ENCODE data around the gene TANGO2. TPM values are rescaled to one million over a fixed set of nuclear protein-coding genes. Genes with fewer than 3 reads are reported as not detected.

TANGO2 gene
- polyA plus RNA-seq, 2 donors = 9.5 to 9.8 TPM

DNA sequence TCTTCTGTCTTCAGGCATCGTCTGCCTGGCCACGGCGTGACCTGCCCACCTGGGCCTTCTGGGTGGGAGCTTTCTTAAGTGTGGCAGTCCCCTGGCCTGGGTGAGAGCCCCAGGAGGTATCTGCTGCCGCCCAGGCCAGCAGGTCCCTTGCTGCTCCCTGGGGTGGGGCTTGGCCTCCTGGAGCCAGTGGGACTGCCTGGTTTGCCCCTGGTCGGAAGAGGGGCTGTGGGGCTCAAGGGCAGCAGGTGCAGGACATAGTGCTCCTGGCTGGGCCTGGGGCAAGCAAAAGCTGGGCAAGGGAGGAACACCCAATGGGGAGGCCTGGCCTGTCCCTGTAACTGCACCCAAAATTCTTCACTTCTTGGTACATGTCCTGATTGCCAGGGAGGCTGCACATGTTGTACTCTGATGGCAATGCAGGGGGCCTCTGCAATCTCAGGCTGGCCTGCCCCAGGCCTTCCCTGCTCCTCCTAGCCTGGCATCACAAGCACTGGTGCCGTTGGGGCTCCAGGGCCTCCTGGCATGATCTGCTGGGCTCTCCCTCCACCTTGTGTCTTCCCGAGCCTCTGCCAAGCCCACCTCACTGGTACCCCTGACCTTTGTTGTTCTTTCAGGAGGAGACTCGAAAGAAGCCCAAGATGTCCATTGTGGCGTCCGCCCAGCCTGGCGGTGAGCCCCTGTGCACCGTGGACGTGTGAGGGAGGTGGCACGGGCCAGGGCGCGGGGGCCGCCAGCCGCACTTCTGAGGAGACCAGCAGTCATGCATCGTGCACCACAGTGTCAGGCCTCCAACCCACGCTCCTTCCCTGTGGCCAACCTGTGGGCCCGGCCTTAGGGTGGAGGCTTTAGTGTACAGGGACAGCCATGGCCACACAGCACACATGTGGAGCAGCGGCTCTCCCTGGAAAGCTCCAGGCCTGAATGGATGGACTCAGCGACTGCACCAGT lies 88.8 kb downstream of the TANGO2 start:
- WGBS, 2 donors = 78 to 84% methylated on average over 23 of the region's 23 CpGs
- Histone ChIP-seq H3K36me3 (ENCODE audit: control insufficient read depth in 2 of 2, insufficient read depth in 2 of 2, low read length in 1 of 2) (peaks cover 34 to 81% of the 10 kb centered on the region in 2 donors), H3K9me3 (ENCODE audit: control insufficient read depth in 2 of 2, insufficient read depth in 1 of 2, low read depth in 1 of 2, low read length in 1 of 2) (no peaks in the 10 kb centered on the region), H3K4me3 (ENCODE audit: low read depth in 1 of 2, low read length in 2 of 2) (no peak overlapping the region), H3K27ac (ENCODE audit: low read depth in 2 of 2, low read length in 1 of 2) (no peak overlapping the region), H3K4me1 (ENCODE audit: control insufficient read depth in 2 of 2, insufficient read depth in 2 of 2, low read length in 1 of 2) (no peaks in the 10 kb centered on the region), H3K27me3 (ENCODE audit: control insufficient read depth in 1 of 2, insufficient read depth in 2 of 2, low read length in 2 of 2) (no peaks in the 10 kb centered on the region)

- Histone ChIP-seq H3K27ac (ENCODE audit: low read depth in 2 of 2, low read length in 1 of 2) (no peak overlapping the region), H3K4me1 (ENCODE audit: control insufficient read depth in 2 of 2, insufficient read depth in 2 of 2, low read length in 1 of 2) (no peaks in the 10 kb centered on the region), H3K4me3 (ENCODE audit: low read depth in 1 of 2, low read length in 2 of 2) (no peak overlapping the region), H3K27me3 (ENCODE audit: control insufficient read depth in 1 of 2, insufficient read depth in 2 of 2, low read length in 2 of 2) (no peaks in the 10 kb centered on the region), H3K36me3 (ENCODE audit: control insufficient read depth in 2 of 2, insufficient read depth in 2 of 2, low read length in 1 of 2) (peaks cover 36 to 80% of the 10 kb centered on the region in 2 donors), H3K9me3 (ENCODE audit: control insufficient read depth in 2 of 2, insufficient read depth in 1 of 2, low read depth in 1 of 2, low read length in 1 of 2) (no peaks in the 10 kb centered on the region)
- WGBS, 2 donors = 85 to 89% methylated on average over 9 of the region's 9 CpGs
These were observed 89.6 kb downstream of the TANGO2 start for GRCh38 chr22:20110359-20110985.

GRCh38 chr22:20111045-20111688 lies 90.3 kb downstream of the TANGO2 start:
- peaks cover 3 to 4% of the 10 kb centered on the region in 2 donors for H3K4me1 ChIP-seq (ENCODE audit: control insufficient read depth in 2 of 2, insufficient read depth in 2 of 2, low read length in 1 of 2)
- WGBS, 2 donors = 55 to 60% methylated on average over 13 to 14 of the region's 14 CpGs
- no peaks in the 10 kb centered on the region for H3K9me3 ChIP-seq (ENCODE audit: control insufficient read depth in 2 of 2, insufficient read depth in 1 of 2, low read depth in 1 of 2, low read length in 1 of 2)
- no peaks in the 10 kb centered on the region for H3K27me3 ChIP-seq (ENCODE audit: control insufficient read depth in 1 of 2, insufficient read depth in 2 of 2, low read length in 2 of 2)
- H3K27ac ChIP-seq (ENCODE audit: low read depth in 2 of 2, low read length in 1 of 2) = no peak overlapping the region
- peaks cover 36 to 73% of the 10 kb centered on the region in 2 donors for H3K36me3 ChIP-seq (ENCODE audit: control insufficient read depth in 2 of 2, insufficient read depth in 2 of 2, low read length in 1 of 2)
- H3K4me3 ChIP-seq (ENCODE audit: low read depth in 1 of 2, low read length in 2 of 2) = no peak overlapping the region

DNA sequence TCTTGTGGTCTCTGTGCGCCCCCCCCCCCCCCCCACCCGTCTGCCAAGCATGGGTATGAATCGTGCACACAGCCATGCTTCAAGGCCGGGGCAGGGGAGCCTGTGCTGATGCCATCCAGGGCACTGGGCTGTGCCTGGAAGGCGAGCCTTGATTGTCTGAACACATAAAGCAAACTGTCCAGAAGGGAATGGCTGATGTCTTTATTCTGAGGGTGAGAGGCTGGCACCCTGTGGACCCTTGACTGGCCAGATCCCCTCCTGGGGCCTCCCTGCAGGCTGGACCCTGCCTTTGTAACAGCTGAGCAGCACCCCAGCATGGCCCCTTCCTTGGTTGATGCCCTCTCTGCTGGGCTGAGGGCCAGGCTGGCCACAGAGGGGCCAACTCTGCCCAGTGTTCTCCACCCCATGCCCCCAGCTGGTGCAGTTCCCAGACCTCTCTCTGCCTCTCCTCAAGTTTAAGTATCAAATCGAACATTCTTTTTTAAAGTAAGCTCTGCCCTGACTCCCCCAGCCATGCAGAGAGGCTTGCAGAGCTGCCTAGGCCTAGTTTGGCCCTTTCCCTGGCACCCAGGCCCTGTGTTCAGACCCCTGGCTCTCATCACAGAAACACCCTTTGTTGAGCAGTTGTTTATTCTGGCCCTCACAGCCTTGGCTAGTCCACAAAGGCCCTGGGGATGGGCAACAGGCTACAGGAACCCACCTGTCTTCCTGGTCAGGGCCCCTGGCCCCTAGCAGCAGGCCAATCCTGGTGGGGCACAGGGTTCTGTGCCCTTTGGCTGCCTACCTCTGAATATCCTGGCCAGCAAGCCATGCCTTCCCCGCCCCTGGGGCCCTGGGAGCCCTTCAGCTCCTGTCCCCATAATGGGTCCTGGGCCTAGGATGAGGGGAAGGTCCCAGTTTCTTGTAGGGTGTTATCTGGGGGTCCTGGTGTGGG lies 91.0 kb downstream of the TANGO2 start:
- Histone ChIP-seq H3K4me1 (ENCODE audit: control insufficient read depth in 2 of 2, insufficient read depth in 2 of 2, low read length in 1 of 2) (peaks cover 6 to 8% of the 10 kb centered on the region in 2 donors), H3K9me3 (ENCODE audit: control insufficient read depth in 2 of 2, insufficient read depth in 1 of 2, low read depth in 1 of 2, low read length in 1 of 2) (no peaks in the 10 kb centered on the region), H3K27me3 (ENCODE audit: control insufficient read depth in 1 of 2, insufficient read depth in 2 of 2, low read length in 2 of 2) (no peaks in the 10 kb centered on the region), H3K36me3 (ENCODE audit: control insufficient read depth in 2 of 2, insufficient read depth in 2 of 2, low read length in 1 of 2) (peaks cover 31 to 67% of the 10 kb centered on the region in 2 donors), H3K4me3 (ENCODE audit: low read depth in 1 of 2, low read length in 2 of 2) (no peak overlapping the region), H3K27ac (ENCODE audit: low read depth in 2 of 2, low read length in 1 of 2) (no peak overlapping the region)
- 72 to 84% methylated on average over 7 of the region's 7 CpGs for WGBS, 2 donors

GRCh38 chr22:20112623-20113511 lies 92.0 kb downstream of the TANGO2 start:
- H3K4me1 ChIP-seq (ENCODE audit: control insufficient read depth in 2 of 2, insufficient read depth in 2 of 2, low read length in 1 of 2) = peaks cover 6 to 8% of the 10 kb centered on the region in 2 donors
- peaks cover 24 to 58% of the 10 kb centered on the region in 2 donors for H3K36me3 ChIP-seq (ENCODE audit: control insufficient read depth in 2 of 2, insufficient read depth in 2 of 2, low read length in 1 of 2)
- H3K4me3 ChIP-seq (ENCODE audit: low read depth in 1 of 2, low read length in 2 of 2) = no peak overlapping the region
- no peaks in the 10 kb centered on the region for H3K9me3 ChIP-seq (ENCODE audit: control insufficient read depth in 2 of 2, insufficient read depth in 1 of 2, low read depth in 1 of 2, low read length in 1 of 2)
- H3K27ac ChIP-seq (ENCODE audit: low read depth in 2 of 2, low read length in 1 of 2) = no peak overlapping the region
- H3K27me3 ChIP-seq (ENCODE audit: control insufficient read depth in 1 of 2, insufficient read depth in 2 of 2, low read length in 2 of 2) = no peaks in the 10 kb centered on the region
- 77 to 78% methylated on average over 26 of the region's 26 CpGs for WGBS, 2 donors

- H3K9me3 ChIP-seq (ENCODE audit: control insufficient read depth in 2 of 2, insufficient read depth in 1 of 2, low read depth in 1 of 2, low read length in 1 of 2) = no peaks in the 10 kb centered on the region
- 81 to 85% methylated on average over 16 to 19 of the region's 19 CpGs for WGBS, 2 donors
- H3K27ac ChIP-seq (ENCODE audit: low read depth in 2 of 2, low read length in 1 of 2) = no peak overlapping the region
- H3K4me1 ChIP-seq (ENCODE audit: control insufficient read depth in 2 of 2, insufficient read depth in 2 of 2, low read length in 1 of 2) = peaks cover 6 to 8% of the 10 kb centered on the region in 2 donors
- H3K4me3 ChIP-seq (ENCODE audit: low read depth in 1 of 2, low read length in 2 of 2) = no peak overlapping the region
- H3K27me3 ChIP-seq (ENCODE audit: control insufficient read depth in 1 of 2, insufficient read depth in 2 of 2, low read length in 2 of 2) = no peaks in the 10 kb centered on the region
- peaks cover 17 to 50% of the 10 kb centered on the region in 2 donors for H3K36me3 ChIP-seq (ENCODE audit: control insufficient read depth in 2 of 2, insufficient read depth in 2 of 2, low read length in 1 of 2)
These were observed 92.8 kb downstream of the TANGO2 start for GRCh38 chr22:20113551-20114310.

DNA sequence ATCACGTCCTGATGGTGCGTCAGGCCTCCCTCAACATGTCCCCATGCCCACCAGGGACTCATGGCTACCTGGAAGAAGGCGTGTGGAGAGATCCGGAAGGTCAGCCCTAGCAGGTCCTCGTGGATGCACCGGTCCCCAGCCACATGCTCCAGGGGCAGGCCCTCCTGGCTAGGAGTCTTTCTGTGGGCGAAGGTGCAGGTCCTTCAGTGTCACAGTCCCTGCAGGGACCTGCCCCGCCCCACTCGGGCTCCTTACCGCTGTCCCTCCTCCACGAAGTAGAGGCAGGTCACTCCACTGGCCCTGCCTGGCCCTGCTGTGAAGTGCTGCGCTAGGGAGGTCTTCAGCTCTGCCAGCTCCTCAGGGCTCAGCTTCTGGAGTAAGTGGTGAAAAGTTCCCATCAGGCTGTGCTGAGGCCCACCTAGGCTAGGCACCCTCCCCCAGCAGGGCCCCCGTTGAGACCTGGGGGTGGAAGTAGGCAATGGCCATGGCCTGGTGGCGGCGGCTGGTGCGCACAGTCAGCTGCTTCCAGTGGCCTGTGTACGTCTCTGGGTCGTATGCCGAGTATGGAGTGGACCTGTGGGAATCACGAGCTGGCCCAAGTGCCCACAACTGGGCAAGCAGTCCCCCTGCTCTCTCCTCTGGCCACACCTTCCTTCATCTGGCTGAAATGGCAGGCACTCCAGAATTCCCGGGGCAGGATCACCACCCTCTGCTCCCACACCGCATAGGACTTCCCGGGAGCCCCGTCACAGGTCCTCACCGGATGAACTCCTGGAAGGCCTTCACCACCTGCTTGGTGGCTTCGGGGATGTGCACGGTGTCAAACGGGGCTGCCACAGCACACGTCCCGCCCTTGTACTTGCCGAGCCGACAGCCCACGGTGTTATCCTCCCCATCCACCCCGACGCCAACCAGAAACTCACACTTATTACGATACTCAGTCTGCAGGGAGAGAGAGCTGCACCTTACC lies 93.9 kb downstream of the TANGO2 start:
- Histone ChIP-seq H3K27ac (ENCODE audit: low read depth in 2 of 2, low read length in 1 of 2) (no peak overlapping the region), H3K4me3 (ENCODE audit: low read depth in 1 of 2, low read length in 2 of 2) (no peak overlapping the region), H3K9me3 (ENCODE audit: control insufficient read depth in 2 of 2, insufficient read depth in 1 of 2, low read depth in 1 of 2, low read length in 1 of 2) (no peaks in the 10 kb centered on the region), H3K27me3 (ENCODE audit: control insufficient read depth in 1 of 2, insufficient read depth in 2 of 2, low read length in 2 of 2) (no peaks in the 10 kb centered on the region), H3K36me3 (ENCODE audit: control insufficient read depth in 2 of 2, insufficient read depth in 2 of 2, low read length in 1 of 2) (peaks cover 14 to 42% of the 10 kb centered on the region in 2 donors), H3K4me1 (ENCODE audit: control insufficient read depth in 2 of 2, insufficient read depth in 2 of 2, low read length in 1 of 2) (peaks cover 6 to 8% of the 10 kb centered on the region in 2 donors)
- 86 to 89% methylated on average over 36 of the region's 36 CpGs for WGBS, 2 donors

Measured in esophagus (tissue), 2 donors.